ENCODE measurements around the gene ABCC5.

Gene ABCC5

DNA sequence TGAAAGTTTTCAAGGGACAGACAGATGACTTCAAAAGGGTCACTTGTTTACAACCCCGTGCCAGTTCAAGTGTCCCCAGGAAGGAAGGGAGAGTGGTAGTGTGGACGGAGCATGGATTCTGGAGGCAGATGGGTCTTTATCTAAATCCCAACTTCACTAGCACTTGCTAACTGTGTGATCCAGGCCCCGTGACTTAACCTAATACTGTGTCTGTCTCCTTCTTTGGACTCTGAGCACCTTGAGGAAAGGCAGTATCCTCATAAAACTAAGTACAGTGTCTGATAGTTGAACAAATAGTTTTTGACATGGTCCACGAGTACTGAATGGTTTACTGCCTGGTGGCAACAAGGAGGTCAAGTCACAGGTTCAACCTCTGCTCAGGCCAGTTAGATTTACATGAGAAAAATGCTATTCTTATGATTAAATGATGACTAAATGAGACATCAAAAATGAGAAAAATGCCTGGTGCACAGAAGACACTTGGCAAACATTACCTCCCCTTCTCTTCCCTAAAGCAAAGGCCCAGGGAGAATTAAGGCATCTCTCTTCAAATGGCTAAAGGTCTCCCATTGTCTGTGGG lies 48.9 kb downstream of the ABCC5 start:
- TF ChIP-seq, protein P1, sequence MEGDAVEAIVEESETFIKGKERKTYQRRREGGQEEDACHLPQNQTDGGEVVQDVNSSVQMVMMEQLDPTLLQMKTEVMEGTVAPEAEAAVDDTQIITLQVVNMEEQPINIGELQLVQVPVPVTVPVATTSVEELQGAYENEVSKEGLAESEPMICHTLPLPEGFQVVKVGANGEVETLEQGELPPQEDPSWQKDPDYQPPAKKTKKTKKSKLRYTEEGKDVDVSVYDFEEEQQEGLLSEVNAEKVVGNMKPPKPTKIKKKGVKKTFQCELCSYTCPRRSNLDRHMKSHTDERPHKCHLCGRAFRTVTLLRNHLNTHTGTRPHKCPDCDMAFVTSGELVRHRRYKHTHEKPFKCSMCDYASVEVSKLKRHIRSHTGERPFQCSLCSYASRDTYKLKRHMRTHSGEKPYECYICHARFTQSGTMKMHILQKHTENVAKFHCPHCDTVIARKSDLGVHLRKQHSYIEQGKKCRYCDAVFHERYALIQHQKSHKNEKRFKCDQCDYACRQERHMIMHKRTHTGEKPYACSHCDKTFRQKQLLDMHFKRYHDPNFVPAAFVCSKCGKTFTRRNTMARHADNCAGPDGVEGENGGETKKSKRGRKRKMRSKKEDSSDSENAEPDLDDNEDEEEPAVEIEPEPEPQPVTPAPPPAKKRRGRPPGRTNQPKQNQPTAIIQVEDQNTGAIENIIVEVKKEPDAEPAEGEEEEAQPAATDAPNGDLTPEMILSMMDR (conservative IDR thresholded peaks at IDR 0.05; ENCODE audit: low read length), result no peak
- peak; percentile 12 for DNase-seq (ENCODE audit: low read depth)
- H3K4me3 ChIP-seq (ENCODE audit: low read length), result no peak overlapping the region

DNA sequence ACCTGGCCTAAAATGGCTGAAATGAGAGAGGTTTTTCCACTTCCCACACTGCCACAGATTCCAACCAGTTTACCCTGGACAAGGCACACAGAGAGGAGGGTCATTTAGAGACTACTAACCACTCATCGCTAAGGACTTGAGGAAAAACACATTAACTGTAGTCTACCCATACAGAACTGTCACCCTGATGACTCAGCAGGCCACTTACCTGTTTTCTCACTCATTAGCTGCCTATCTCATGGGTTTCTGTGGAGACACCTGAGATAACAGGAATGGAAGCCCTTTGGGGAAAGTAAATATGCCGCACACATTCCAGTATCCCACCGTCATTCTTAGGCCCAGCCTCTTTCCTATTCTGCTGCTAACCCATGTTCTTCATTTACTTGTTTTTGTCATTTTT lies 50.0 kb downstream of the ABCC5 start:
- DNase-seq (ENCODE audit: low read depth), result no peak
- TF ChIP-seq, protein P1 (conservative IDR thresholded peaks at IDR 0.05; ENCODE audit: low read length), result no peak
- no peak overlapping the region for H3K4me3 ChIP-seq (ENCODE audit: low read length)

DNA sequence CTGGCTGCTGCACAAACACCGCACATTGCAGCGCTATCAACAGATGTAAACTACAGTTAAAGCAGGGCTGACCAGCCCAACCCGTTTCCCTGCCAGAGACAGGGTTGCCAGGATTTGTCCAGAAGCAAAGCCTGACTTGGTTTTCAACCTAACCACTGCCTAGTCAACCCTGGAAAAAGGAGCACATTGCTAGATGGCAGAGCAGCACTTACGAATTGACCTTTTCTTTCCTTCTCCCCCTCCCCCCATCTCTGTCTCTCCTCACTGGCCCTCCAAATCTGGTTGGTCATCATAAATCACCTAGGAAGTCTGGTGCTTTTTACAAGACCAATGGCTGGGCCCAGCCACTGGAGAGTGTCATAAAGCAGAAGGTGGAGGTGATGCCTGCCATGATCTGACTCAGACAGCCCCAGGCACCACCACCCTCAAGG lies 51.3 kb downstream of the ABCC5 start:
- TF ChIP-seq, protein P1 (conservative IDR thresholded peaks at IDR 0.05; ENCODE audit: low read length), result no peak
- H3K4me3 ChIP-seq (ENCODE audit: low read length), result no peak overlapping the region
- DNase-seq (ENCODE audit: low read depth), result no peak

DNA sequence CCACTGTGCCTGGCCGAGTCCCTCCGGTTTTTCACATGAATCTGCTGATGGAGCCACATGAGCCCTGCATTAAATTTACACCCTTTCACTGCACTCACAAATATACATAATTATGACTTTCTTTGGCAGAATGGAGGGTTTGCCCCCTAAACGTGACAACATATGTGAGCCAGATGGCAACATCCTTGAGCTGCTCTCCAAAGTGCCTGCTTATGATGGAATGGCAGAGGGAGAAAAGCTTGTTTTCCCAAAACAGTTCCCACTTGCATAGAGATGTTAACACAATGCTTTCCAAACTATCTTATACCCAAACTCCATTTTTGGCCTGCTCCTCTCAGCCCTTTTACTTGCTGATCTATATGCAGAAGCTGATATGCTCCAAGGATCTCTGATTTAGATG lies 54.9 kb downstream of the ABCC5 start:
- DNase-seq (ENCODE audit: low read depth), result no peak
- H3K4me3 ChIP-seq (ENCODE audit: low read length), result no peak overlapping the region
- TF ChIP-seq, protein P1 (conservative IDR thresholded peaks at IDR 0.05; ENCODE audit: low read length), result no peak

DNA sequence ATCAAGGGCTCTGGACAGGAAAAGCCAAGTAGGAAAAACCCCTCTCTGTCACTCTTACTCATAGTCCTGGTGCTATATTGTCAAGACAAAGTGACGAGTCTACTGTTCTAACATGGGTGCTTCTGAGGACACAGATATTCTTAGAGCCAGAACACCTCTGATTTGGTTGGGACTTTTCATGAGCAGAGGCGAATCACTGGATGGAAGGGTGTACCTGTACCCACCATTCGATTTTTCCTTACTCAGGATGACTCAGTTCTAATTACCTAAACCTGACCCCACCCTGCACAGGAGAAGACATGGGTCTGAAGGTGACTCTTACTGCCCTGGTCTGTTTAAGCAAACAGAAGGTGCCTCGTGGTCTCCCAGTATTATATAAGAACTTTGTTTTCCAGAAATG lies 58.5 kb downstream of the ABCC5 start:
- no peak overlapping the region for H3K4me3 ChIP-seq (ENCODE audit: low read length)
- TF ChIP-seq, protein P1 (conservative IDR thresholded peaks at IDR 0.05; ENCODE audit: low read length), result no peak
- DNase-seq (ENCODE audit: low read depth), result no peak

DNA sequence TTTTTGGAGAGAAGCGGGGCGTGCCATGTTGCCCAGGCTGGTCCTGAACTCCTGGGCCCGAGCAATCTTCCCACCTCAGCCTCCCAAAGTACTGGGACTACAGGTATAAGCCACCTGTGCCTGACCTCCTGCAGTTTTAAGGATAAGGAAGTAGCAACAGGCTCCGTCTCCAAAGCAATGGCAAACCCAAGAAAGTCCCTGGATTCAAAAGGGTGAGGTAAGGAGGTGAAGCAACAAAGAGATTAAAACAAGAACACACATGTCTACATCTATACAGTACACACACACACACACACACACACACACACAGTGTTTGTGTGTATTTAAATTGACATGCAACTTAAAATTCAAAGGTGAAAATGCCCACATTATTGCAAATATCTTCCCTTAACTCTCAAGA lies 58.9 kb downstream of the ABCC5 start:
- H3K4me3 ChIP-seq (ENCODE audit: low read length), result no peak overlapping the region
- DNase-seq (ENCODE audit: low read depth), result no peak
- TF ChIP-seq, protein P1 (conservative IDR thresholded peaks at IDR 0.05; ENCODE audit: low read length), result no peak

DNA sequence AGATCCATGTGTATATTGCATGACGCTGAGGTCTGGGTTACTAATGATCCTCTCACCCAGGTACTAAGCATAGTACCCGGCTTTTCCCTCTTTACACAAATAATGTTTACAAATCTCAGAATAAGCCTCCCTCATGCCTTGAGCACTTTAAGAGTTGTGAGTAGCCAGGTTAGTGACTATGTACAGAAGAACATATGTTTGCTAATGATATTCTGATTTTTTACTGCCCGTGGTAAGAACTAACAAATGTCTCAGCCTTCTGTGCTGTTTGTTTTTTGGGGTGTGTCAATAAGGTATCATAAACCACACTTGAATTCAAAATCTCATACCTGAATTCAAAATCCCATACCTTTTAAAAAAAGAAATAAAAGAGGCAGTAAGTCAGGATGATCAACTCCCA lies 59.5 kb downstream of the ABCC5 start:
- H3K4me3 ChIP-seq (ENCODE audit: low read length), result no peak overlapping the region
- TF ChIP-seq, protein P1 (conservative IDR thresholded peaks at IDR 0.05; ENCODE audit: low read length), result no peak
- DNase-seq (ENCODE audit: low read depth), result no peak

All from AG10803 (cell line).